ENCODE results near the gene FARS2.

Gene FARS2

DNA sequence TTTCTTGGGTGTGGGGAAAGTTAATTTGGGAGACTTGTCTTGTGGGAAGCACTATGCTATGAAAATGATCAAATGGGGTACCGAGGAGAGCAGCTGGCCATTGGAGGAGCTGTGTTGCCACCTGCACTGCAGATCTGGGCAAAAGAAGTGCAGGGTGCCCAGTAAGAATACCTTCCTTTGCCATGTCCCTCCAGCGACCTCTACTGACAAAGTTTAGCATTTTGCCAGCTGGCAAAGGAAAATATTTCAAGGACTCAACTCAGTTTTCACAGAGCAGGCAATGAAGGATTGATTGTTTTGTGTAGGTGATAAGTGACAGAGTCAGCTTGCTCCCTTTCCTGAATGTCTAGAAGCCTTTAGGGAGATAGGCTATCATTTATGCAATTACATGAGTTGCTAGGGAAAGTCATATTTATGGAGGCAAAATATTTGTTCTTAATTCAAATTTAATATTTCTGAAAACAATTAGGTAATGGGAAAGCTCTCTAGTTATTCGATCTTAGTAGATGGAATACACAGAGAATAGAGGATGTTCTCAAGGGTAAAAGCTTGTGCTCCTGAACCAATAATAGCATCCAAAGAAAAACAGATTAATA lies 118.4 kb downstream of the FARS2 start:
- DNase-seq: peak; percentile 34

DNA sequence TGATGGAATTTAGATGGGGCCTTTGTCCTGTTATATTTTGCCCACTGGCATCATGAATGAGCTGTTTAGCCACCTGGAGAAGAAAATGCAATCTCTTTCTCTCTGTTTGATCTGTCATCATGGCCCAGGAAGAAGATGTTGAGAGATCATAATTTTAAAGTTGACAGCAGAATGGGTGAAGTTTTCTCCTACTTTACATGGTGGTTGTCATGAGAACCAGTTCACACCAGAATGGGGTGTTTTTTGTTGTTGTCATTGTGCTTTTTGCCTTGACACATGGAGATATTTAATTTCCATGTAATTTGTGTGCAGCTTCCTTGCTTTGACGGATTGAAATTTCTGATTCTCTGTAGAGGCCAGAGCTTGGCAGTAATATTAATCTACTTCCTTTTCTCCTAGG lies 122.5 kb downstream of the FARS2 start:
- no peak for DNase-seq

DNA sequence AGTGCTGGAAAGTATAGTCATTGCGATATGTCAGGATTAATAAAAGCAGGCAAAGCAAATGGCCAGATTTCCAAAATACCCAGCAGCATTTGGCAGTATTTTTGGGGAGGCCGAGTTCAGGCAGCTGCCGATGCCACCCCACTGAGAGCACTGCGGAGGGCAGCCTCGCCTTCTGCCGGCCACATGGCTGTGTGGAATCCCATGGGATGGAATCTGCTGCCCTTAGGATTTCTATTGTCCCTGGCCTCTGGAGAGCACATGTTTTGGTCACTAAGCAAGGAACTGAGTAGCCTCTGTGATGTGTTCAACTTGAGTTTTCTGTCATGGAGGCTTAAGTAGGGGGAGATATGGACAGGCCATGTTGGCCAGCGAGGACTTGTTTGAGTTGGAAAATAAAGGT lies 123.0 kb downstream of the FARS2 start:
- DNase-seq: no peak

DNA sequence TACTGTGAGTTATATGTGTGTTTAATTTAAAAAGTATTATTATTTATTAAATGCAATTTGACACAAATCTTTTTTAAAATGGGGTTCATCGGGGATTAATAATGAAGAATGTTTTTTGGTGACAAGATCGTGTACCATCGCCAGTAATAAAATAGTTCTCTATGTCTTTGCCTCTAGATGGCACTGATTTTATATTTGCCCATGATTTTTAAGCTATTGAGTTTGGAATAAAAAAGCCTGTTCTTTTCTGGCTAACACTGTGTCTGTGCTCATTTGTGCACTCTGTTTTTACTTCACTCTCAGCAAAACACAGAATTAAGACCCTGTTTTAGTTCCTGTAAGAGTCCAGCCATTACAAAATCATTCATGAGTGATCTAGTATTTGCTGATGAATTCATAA lies 127.0 kb downstream of the FARS2 start:
- no peak for DNase-seq

DNA sequence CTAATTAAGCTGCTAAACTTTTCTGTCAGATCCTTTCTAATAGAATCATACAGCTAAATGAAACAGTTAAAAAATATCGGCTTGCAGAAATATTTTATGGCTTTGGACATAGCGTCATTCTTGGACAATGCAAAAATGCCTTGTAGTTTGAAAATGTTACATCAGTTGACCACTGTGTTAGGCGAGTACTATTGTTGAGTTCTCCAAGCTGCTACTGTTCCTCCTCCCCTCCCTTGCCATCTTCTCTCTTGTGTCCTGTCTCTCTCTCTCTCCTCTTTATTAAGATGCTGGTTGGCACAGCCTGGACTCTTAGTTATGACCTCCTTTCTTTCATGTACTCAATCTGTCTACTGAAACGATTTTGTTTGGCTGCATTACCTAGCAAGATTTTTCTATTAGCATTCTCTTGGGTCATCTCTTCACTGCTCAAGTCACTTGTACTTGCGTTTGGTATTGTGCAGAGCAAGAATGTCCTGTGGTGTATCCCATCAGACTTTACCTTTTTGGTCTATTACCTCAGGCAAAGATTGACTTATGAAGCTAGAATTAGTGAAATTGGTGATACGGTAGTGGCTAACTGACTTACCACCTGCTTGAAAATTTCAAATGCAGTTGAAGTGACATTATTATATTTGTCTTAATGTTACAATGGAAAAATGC lies 127.9 kb downstream of the FARS2 start:
- no peak for DNase-seq

- DNase-seq: no peak
Observed at GRCh38 chr6:5390177-5390576, 128.9 kb downstream of the FARS2 start.

DNA sequence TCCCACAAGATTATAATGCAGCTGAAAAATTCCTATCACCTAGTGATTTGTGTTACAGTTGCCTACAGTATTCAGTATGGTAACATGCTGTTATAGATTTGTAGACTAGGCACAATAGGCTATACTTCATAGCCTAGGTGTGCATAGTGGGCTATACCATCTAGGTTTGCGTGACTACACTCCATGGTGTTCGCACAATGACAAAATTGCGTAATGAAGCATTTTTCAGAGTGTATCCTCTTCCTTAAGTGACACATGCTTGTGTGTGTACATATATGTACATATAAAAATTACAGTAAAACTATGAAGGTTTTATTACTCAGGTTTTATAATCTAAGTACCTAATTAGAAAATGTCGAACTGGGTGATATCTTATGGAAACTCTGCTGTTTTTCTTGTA lies 133.0 kb downstream of the FARS2 start:
- DNase-seq: no peak

DNA sequence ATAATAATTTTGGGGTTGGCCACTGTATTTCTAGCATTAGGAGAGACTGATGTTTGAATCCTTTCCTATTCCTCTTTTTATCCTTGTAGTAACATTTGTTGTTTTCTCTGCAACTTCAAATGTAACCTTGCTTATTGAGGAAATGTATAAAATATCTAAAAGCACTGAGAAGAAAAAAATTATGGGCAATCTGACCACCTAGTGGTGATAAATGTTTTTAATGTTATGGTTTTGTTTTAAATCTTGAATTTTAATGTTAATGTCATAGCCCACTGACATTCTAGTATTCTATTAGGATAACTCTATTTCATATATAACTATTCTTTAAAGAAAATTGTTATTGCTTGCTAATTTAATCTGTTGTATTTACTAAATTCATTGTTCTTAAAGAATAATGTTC lies 134.4 kb downstream of the FARS2 start:
- no peak for DNase-seq

GRCh38 chr6:5398530-5398929 lies 137.2 kb downstream of the FARS2 start:
- peak; percentile 53 for DNase-seq

DNA sequence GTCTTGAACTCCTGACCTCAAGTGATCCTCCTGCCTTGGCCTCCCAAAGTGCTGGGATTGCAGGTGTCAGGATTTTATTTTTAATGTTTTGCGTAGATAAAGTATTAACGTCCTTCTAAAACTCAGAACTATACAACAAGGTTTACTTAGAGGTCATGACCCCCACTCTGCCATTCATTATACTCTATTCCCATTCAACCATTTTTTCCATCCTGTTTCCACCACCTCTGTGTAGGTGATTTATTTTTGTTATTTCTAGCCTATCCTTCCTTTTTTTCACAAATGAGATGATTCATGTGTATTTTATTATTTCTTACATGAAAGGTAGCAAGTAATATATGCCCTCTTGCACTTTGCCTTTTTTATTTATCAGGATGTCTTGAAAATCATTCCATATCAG lies 138.1 kb downstream of the FARS2 start:
- no peak for DNase-seq

- DNase-seq: no peak
Observed at GRCh38 chr6:5401845-5402738, 140.8 kb downstream of the FARS2 start.

DNA sequence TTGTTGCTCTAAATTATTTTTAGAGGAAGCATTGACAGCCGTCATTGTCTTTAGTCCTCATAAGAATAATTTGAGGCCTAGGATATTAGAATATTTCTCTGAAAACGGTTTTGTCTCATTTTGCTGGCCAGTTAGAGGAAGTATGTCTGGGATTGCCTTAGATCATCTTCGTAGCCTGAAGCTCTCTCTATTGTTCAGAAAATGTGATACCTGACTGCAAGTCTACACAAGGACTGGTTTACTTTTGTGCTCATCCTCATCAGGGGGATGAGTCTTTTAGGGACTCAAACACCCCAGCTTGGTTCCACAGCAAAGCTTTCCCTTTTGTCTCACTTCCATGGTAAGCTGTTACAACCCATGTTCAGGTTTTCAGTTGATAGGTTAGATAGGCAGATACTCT lies 141.8 kb downstream of the FARS2 start:
- DNase-seq: no peak

DNA sequence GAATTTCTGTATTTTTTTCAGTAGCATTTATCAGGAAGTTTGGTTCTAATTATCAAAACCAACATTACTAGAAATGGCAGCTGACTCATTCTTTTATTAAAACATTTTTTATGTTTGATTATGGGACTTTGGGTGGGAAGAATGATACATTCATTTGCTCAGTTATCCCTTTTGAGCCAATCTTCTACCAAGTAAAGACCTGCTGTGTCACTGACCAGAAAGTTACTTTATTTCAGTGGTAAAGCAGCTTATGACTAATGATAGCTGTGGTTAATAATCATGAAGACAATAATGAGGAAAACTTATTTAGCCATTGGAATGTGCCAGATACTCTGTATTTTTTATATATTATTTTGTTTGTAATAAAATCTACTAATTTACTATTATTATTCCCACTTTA lies 142.3 kb downstream of the FARS2 start:
- DNase-seq: peak; percentile 50

GRCh38 chr6:5405976-5406375 lies 144.7 kb downstream of the FARS2 start:
- DNase-seq: no peak

GRCh38 chr6:5411414-5411813 lies 150.1 kb downstream of the FARS2 start:
- DNase-seq: no peak

- no peak for DNase-seq
Observed at GRCh38 chr6:5412017-5412416, 150.7 kb downstream of the FARS2 start.

- no peak for DNase-seq
Observed at GRCh38 chr6:5412663-5413062, 151.3 kb downstream of the FARS2 start.

DNA sequence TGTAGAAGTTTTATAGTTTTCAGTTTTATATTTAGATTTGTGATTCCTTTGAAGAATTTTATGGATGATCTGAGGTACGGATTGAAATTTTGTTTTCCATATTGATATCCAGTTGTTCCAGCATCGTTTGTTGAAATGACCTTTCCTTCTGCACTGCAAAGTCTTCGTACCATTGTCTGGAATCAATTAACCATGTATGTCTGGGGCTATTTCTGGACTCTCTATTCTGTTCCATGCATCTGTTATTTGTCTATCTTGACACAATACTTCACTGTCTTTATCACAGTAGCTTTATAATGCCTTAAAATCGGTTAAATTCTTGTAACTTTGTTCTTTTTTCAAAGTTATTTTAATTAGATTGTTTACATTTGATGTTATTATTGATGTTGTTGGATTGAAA lies 154.9 kb downstream of the FARS2 start:
- no peak for DNase-seq

- peak; percentile 59 for DNase-seq
Observed at GRCh38 chr6:5422321-5422915, 161.1 kb downstream of the FARS2 start.

GRCh38 chr6:5423251-5423650 lies 161.9 kb downstream of the FARS2 start:
- DNase-seq: no peak

DNA sequence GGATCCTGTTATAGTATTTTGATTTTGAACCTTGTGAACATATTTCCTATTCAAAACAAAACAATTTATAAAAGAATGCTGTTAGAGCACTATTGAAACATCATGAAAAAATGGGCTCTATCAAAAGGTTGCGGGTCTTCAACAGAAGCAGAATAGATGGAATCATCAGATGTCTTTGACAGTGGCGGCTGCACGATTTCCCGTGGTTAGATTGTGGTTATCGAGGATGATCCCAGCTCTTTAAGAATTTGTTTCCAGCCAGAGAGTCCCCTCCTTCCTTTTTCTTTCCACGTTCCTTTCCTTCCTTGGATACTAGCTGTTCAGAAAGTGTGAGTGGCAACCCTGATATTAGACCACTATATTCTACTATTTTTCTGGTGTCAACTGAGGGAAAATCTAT lies 163.4 kb downstream of the FARS2 start:
- DNase-seq: peak; percentile 69

GRCh38 chr6:5425267-5425666 lies 164.0 kb downstream of the FARS2 start:
- DNase-seq: peak; percentile 32

- no peak for DNase-seq
Observed at GRCh38 chr6:5425797-5426196, 164.5 kb downstream of the FARS2 start.

GRCh38 chr6:5427586-5427985 lies 166.3 kb downstream of the FARS2 start:
- DNase-seq: no peak

Measured in fibroblast of skin of right biceps (primary cell).